ENCODE data around the gene JPT1.

Gene JPT1

GRCh38 chr17:75105126-75106080 lies 48.9 kb downstream of the JPT1 start:
- DNase-seq (ENCODE audit: low read depth in 2 of 2) = no peak

DNA sequence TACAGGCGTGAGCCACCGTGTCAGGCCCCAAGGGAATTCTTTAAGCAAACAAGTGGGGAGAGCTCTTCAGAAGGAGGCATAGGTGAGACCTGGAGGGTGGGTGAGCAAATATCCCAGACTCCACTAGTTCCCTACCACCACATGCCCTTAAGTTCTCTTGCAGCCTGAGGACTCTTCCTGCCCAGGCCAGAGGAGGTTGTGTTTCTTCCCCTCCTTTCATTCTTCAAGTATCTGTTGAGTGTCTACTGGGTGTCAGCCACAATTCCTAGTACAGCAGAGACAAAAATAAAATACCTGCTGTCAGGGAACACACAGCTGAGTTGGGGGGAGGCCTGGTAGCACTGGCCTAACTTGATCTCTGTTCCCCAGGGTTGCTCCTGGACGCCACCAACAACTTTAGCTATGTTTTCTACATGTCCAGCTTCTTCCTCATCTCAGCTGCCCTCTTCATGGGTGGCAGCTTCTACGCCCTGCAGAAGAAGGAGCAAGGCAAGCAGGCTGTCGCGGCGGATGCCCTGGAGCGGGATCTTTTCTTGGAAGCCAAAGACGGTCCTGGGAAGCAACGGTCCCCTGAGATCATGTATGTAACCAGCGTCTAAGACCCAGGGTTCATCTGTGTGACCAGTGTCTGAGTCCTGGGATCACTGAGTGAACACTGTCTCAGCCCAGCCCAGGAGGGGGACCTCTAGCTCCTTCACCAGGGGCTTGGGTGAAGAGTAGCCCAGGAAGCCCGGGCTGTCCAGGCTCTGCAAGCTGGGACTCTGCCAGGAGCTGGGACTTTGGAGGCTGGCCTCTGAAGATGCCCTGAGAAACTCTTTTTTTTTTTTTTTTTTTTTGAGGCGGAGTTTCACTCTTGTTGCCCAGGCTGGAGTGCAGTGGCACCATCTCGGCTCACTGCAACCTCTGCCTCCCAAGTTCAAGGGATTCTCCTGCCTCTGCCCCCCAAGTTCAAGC lies 50.4 kb downstream of the JPT1 start:
- no peak for DNase-seq (ENCODE audit: low read depth in 2 of 2)

- DNase-seq (ENCODE audit: low read depth in 2 of 2) = no peak
Measured at GRCh38 chr17:75102385-75102821, 51.9 kb downstream of the JPT1 start.

GRCh38 chr17:75099881-75100595 lies 54.3 kb downstream of the JPT1 start:
- DNase-seq (ENCODE audit: low read depth in 2 of 2) = no peak

- no peak for DNase-seq (ENCODE audit: low read depth in 2 of 2)
Measured at GRCh38 chr17:75098861-75099260, 55.5 kb downstream of the JPT1 start.

DNA sequence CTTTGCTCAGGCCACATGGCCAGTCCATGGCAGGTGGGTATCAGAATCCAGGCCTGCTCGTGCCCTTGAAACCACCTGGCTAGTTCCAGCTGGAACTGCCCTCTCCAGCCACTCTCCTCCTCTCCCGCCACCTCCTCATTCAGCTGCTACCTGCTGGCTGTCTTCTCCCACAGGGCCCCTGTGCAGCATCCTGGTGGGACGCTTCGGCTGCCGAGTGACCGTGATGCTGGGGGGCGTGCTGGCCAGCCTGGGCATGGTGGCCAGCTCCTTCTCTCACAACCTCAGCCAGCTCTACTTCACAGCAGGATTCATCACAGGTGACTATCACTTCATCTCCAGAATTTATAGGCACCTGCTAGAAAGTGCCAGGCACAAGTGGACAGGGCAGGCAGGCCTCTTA lies 56.4 kb downstream of the JPT1 start:
- DNase-seq (ENCODE audit: low read depth in 2 of 2) = no peak

DNA sequence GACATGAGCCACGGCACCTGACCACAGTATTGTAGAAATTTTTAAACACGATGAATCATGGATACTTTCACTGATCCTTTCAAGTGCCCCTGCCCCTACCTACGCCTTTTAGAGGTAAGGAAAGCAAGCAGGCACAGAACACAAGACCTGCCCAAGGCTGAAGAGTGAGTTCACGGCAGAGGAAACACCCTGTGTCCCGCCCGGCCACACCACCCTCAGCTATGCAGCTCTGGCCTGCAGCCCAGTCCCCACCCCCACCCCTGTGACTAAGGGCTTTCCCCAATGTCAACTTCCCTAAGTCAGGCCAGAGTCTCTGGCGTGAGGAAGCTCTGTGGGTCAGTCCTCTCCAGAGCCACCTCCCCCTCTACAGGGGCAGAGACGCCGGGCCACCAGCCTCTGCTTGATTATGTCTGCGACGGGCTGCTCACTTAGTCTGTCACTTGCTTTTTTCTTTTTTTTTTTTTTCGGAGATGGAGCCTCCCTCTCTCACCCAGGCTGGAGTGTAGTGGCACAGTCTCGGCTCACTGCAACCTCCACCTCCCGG lies 58.2 kb downstream of the JPT1 start:
- DNase-seq (ENCODE audit: low read depth in 2 of 2) = no peak

GRCh38 chr17:75094871-75095399 lies 59.4 kb downstream of the JPT1 start:
- no peak for DNase-seq (ENCODE audit: low read depth in 2 of 2)

- DNase-seq (ENCODE audit: low read depth in 2 of 2) = no peak
Measured at GRCh38 chr17:75093548-75094158, 60.7 kb downstream of the JPT1 start.

GRCh38 chr17:75091855-75092327 lies 62.4 kb downstream of the JPT1 start:
- DNase-seq (ENCODE audit: low read depth in 2 of 2) = no peak

DNA sequence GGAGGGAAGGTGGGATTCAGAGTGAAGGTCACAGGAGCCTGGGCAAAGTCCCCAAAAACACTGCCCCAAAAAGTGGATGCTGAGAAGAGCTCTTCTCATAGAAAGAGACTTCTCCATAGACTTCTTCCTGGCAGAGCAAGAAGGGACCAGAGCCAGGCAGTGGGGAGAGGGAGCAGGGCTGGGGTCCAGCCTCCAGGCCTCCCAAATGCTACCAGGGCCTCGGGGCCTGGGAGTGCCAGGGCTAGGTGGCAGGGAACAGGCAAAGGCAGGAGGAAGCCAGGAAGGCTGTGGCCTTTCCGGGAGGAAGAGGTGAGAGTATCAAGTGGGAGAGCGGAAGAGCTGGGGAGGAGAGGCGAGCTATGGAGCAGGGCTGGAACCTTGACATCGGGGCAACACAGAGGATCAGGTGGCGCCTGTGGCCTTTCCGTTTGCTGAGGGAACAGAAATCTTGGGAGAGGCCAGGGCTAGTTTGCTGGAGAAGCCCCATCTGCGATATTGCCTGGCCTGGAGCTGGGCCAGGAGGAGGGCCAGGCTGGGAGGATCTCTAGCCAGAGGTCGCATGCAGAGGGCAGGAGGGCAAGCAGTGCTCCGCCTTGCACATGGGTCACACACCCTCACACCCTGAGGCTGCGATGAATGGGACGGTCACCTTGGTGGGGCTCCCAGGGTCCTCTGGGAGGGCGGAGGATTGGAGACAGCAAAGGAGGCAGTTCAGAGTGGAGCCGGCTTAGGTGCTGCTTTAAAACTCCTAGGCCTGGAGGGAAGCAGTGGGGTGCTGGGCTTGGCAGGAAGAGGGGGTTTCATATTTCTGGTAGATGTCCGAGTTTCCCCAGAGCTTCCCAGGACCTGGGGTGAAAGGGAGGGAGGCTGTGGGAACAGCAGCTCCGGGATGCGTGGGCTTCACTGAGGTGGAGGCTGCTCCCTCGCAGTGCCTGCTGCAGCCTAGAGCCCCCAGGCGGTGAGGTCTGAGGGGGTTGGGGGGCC lies 63.1 kb downstream of the JPT1 start:
- DNase-seq (ENCODE audit: low read depth in 2 of 2) = no peak

- DNase-seq (ENCODE audit: low read depth in 2 of 2) = no peak
Measured at GRCh38 chr17:75088465-75089417, 65.6 kb downstream of the JPT1 start.

DNA sequence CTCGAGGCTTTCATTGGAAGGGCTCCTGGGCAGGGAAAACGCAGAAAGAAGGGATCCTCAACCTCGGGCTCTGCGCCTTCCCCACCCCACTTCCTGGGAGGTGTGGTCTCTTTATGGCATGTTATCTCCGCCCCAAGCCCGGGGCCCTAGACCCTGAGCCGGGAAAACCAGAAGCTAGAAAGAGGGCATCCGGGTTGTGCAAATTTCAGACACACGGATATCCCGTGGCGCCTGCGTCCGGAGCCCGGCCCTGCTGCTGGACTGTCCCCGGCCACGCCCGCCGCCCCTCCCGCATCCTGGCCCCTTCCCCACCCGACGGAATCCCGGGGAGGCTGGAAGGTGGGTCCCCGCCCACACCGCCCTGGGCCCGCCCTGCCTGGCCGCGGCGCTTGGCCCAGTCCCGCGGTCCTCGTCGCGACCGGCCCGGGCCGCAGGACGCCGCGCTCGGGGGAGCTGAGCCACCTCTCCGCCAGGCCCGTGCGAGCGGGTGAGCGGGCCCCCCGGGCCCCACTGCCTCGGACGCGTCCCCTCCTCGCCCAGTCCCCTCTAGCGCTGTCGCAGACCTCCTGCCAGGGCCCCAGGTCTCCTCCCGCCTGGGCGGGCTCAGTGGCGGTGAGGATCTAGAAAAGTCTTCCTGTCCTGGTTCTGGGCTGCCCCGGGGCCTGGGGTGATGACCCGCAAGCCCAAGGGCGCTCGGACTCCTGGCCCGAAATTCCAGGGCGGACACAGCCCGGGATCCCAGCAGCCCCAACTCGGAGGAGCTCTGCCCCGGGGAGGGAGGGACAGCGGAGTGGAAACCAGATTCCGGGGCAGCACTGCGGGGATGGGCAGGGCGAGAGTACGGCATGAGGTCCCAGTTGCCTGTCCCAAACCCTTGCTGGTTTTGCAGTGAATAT lies 66.5 kb downstream of the JPT1 start, which contains the start of gene SLC16A5:
Gene SLC16A5 (plus strand): TSS at position 397 of the 896 bp plus-strand sequence. CDS start 5,683 bp downstream, outside the sequence.
- no peak for DNase-seq (ENCODE audit: low read depth in 2 of 2)

DNA sequence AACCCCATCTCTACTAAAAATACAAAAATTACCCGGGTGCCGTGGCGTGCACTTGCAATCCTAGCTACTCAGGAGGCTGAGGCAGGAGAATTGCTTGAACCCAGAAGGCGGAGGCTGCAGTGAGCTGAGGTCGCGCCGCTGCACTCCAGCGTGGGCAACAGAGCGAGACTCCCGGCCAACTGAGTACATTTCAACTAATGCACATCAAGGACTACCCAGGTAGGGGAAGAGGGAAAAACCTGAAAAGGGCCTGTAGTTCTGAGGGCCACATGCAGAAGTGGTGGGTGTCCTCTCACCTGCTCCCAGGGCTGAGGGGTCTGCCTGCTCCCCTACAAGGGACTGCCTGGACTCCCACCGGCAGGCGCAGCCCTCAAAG lies 67.1 kb downstream of the JPT1 start:
- no peak for DNase-seq (ENCODE audit: low read depth in 2 of 2)

DNA sequence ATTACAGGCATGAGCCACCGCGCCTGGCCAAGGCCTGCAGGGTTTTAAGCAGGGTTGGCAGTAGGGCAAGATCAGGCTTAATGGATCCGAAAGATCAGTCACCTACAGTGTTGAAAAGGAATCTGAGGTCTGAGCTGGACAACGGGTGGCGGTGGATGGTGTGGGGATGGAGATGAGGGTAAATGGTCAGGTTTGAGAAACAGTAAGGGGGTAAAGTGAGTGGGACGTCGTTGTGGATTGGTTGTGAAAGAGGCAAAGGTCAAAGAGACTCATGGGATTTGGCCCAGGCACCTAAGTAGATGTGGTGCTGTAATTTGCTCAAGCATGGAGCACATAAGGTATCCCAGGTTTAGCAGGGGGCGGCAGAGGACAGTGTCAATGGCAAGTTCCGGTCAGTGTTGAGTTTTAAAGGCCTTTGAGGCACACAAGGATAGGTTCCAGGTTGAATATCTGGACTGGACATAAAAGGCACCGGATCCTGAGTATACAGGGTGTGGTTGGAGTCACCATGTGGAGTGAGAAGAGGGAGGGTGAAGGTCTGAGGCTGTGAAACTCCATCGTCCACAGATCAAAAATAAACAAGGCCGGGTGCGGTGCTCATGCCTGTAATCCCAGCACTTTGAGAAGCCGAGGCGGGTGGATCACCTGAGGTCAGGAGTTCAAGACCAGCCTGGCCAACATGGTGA lies 67.7 kb downstream of the JPT1 start:
- no peak for DNase-seq (ENCODE audit: low read depth in 2 of 2)
